Activated T-helper 1 cell treated with anti-CD3 and anti-CD28 coated beads, Interleukin-12 subunit alpha, Interleukin-12 subunit beta, Interleukin-2, Interleukin-4 antibody, amounts not matched to agents 30 ng/mL and 10 ng/mL and 1 ng/mL, durations not matched to agents 14 hours and 24 hours and 36 hours (primary cell): ENCODE data around the gene HS1BP3. TPM values are rescaled to one million over a fixed set of nuclear protein-coding genes. Genes with fewer than 3 reads are reported as not detected.

Source experiments
- DNase-seq: peaks from one replicate; pipeline ENCODE4 v3.0.0; 2021; ENCODE audit warnings: low spot score
- H3K27ac Mint-ChIP-seq: one replicate; pipeline ENCODE4 v1.8.0; 2021; ENCODE audit warnings: mild to moderate bottlenecking, mixed read lengths
- H3K27me3 Mint-ChIP-seq: one replicate; pipeline ENCODE4 v1.8.0; 2022; ENCODE audit warnings: mild to moderate bottlenecking, moderate library complexity, mixed read lengths; ENCODE audit not compliant: insufficient read depth
- H3K36me3 Mint-ChIP-seq: one replicate; pipeline ENCODE4 v1.8.0; 2021; ENCODE audit warnings: low read depth, mixed read lengths
- H3K4me1 Mint-ChIP-seq: one replicate; pipeline ENCODE4 v1.8.0; 2021; ENCODE audit warnings: low read depth, mixed read lengths
- H3K4me3 Mint-ChIP-seq: one replicate; pipeline ENCODE4 v1.8.0; 2021; ENCODE audit warnings: mild to moderate bottlenecking, moderate library complexity, mixed read lengths
- H3K9me3 Mint-ChIP-seq: one replicate; pipeline ENCODE4 v1.8.0; 2021; ENCODE audit warnings: mixed read lengths
- intact Hi-C: fragments of 100-400 bp; cut with micrococcal nuclease; formaldehyde crosslinking; loops from one replicate; pipeline ENCODE4 v1.15.1; 2024
- total RNA-seq: library from RNA; stranded (reverse); gene quantifications from 2 replicates; pipeline ENCODE4 v1.2.3, GENCODE V29; 2022

HS1BP3 gene
- total RNA-seq, 1 donor from 2014 or later = 9.1 TPM

GRCh38 chr2:20643826-20644225 lies 7.1 kb downstream of the HS1BP3 start:
- intact Hi-C loops = loop anchor here (2.0 kb wide), 1 partner anchor 401 kb away; no protein-coding TSS in a partner anchor
- no peak overlapping the region for H3K4me3 Mint-ChIP-seq
- H3K4me1 Mint-ChIP-seq = no peaks in the 10 kb centered on the region
- H3K27me3 Mint-ChIP-seq = no peaks in the 10 kb centered on the region
- H3K27ac Mint-ChIP-seq = no peak overlapping the region
- peaks cover 8% of the 10 kb centered on the region for H3K36me3 Mint-ChIP-seq
- H3K9me3 Mint-ChIP-seq = no peaks in the 10 kb centered on the region
- no peak for DNase-seq

- intact Hi-C loops = loop anchor here (2.0 kb wide), 1 partner anchor 400 kb away; no protein-coding TSS in a partner anchor
- Mint-ChIP-seq H3K4me1 (no peaks in the 10 kb centered on the region), H3K9me3 (no peaks in the 10 kb centered on the region), H3K4me3 (no peak overlapping the region), H3K36me3 (peaks cover 8% of the 10 kb centered on the region), H3K27ac (no peak overlapping the region), H3K27me3 (no peaks in the 10 kb centered on the region)
- DNase-seq = no peak
These were observed 7.8 kb downstream of the HS1BP3 start for GRCh38 chr2:20643060-20643459.

GRCh38 chr2:20642055-20642971 lies 8.6 kb downstream of the HS1BP3 start:
- peaks cover 10% of the 10 kb centered on the region for H3K36me3 Mint-ChIP-seq
- intact Hi-C loops = loop anchor here (1.0 to 2.0 kb wide), 3 partner anchors 199 to 400 kb away; no protein-coding TSS in a partner anchor
- H3K27me3 Mint-ChIP-seq = no peaks in the 10 kb centered on the region
- no peak overlapping the region for H3K27ac Mint-ChIP-seq
- DNase-seq = peak; percentile 62
- no peak overlapping the region for H3K4me3 Mint-ChIP-seq
- no peaks in the 10 kb centered on the region for H3K4me1 Mint-ChIP-seq
- no peaks in the 10 kb centered on the region for H3K9me3 Mint-ChIP-seq

- Mint-ChIP-seq H3K27ac (no peak overlapping the region), H3K27me3 (no peaks in the 10 kb centered on the region), H3K9me3 (no peaks in the 10 kb centered on the region), H3K4me3 (no peak overlapping the region), H3K4me1 (no peaks in the 10 kb centered on the region), H3K36me3 (peaks cover 10% of the 10 kb centered on the region)
- intact Hi-C loops = no loop called here
- DNase-seq = no peak
These were observed 9.5 kb downstream of the HS1BP3 start for GRCh38 chr2:20641123-20641985.

GRCh38 chr2:20640411-20641122 lies 10.3 kb downstream of the HS1BP3 start:
- no peaks in the 10 kb centered on the region for H3K4me1 Mint-ChIP-seq
- no peaks in the 10 kb centered on the region for H3K27me3 Mint-ChIP-seq
- no peak for DNase-seq
- intact Hi-C loops = no loop called here
- peaks cover 12% of the 10 kb centered on the region for H3K36me3 Mint-ChIP-seq
- no peak overlapping the region for H3K4me3 Mint-ChIP-seq
- H3K27ac Mint-ChIP-seq = no peak overlapping the region
- H3K9me3 Mint-ChIP-seq = no peaks in the 10 kb centered on the region

GRCh38 chr2:20638646-20639430 lies 12.1 kb downstream of the HS1BP3 start:
- Mint-ChIP-seq H3K4me1 (no peaks in the 10 kb centered on the region), H3K36me3 (peaks cover 7% of the 10 kb centered on the region), H3K27me3 (no peaks in the 10 kb centered on the region), H3K4me3 (no peak overlapping the region), H3K9me3 (no peaks in the 10 kb centered on the region), H3K27ac (no peak overlapping the region)
- DNase-seq = no peak
- intact Hi-C loops = no loop called here

- Mint-ChIP-seq H3K27me3 (no peaks in the 10 kb centered on the region), H3K36me3 (peaks cover 7% of the 10 kb centered on the region), H3K9me3 (no peaks in the 10 kb centered on the region), H3K4me1 (no peaks in the 10 kb centered on the region), H3K27ac (no peak overlapping the region), H3K4me3 (no peak overlapping the region)
- intact Hi-C loops = no loop called here
- no peak for DNase-seq
These were observed 12.9 kb downstream of the HS1BP3 start for GRCh38 chr2:20638014-20638413.

- DNase-seq = no peak
- intact Hi-C loops = no loop called here
- H3K36me3 Mint-ChIP-seq = peaks cover 7% of the 10 kb centered on the region
- no peak overlapping the region for H3K27ac Mint-ChIP-seq
- no peak overlapping the region for H3K4me3 Mint-ChIP-seq
- no peaks in the 10 kb centered on the region for H3K27me3 Mint-ChIP-seq
- H3K4me1 Mint-ChIP-seq = no peaks in the 10 kb centered on the region
- H3K9me3 Mint-ChIP-seq = no peaks in the 10 kb centered on the region
These were observed 13.8 kb downstream of the HS1BP3 start for GRCh38 chr2:20637147-20637546.

GRCh38 chr2:20635675-20636584 lies 15.0 kb downstream of the HS1BP3 start:
- intact Hi-C loops = loop anchor here (1.0 kb wide), 1 partner anchor 225 kb away; no protein-coding TSS in a partner anchor
- Mint-ChIP-seq H3K36me3 (peaks cover 7% of the 10 kb centered on the region), H3K9me3 (no peaks in the 10 kb centered on the region), H3K27ac (no peak overlapping the region), H3K27me3 (no peaks in the 10 kb centered on the region), H3K4me1 (no peaks in the 10 kb centered on the region), H3K4me3 (no peak overlapping the region)
- DNase-seq = no peak

GRCh38 chr2:20635113-20635510 lies 15.8 kb downstream of the HS1BP3 start:
- H3K4me3 Mint-ChIP-seq = no peak overlapping the region
- no peaks in the 10 kb centered on the region for H3K9me3 Mint-ChIP-seq
- H3K36me3 Mint-ChIP-seq = peaks cover 7% of the 10 kb centered on the region
- intact Hi-C loops = loop anchor here (1.0 kb wide), 1 partner anchor 224 kb away; no protein-coding TSS in a partner anchor
- no peaks in the 10 kb centered on the region for H3K4me1 Mint-ChIP-seq
- no peak for DNase-seq
- H3K27me3 Mint-ChIP-seq = no peaks in the 10 kb centered on the region
- H3K27ac Mint-ChIP-seq = no peak overlapping the region

GRCh38 chr2:20634507-20635112 lies 16.3 kb downstream of the HS1BP3 start:
- H3K27ac Mint-ChIP-seq = no peak overlapping the region
- no peak overlapping the region for H3K4me3 Mint-ChIP-seq

More at GRCh38 chr2:20634507-20635112, 16.3 kb downstream of the HS1BP3 start:
- DNase-seq = no peak
- H3K36me3 Mint-ChIP-seq = peaks cover 6% of the 10 kb centered on the region
- no peaks in the 10 kb centered on the region for H3K9me3 Mint-ChIP-seq
- no peaks in the 10 kb centered on the region for H3K27me3 Mint-ChIP-seq
- H3K4me1 Mint-ChIP-seq = no peaks in the 10 kb centered on the region
- intact Hi-C loops = loop anchor here (1.0 kb wide), 1 partner anchor 223 kb away; no protein-coding TSS in a partner anchor
